A549 (cell line): Measurements from ENCODE around the gene HSD17B7. TPM values are rescaled to one million over a fixed set of nuclear protein-coding genes. Genes with fewer than 3 reads are reported as not detected.

Experiments used
- ATAC-seq, 2 experiments: fragments of 200-7000 bp in 1 of 2; fragments of >200 bp in 1 of 2; cut with Nextera tagmentation in 1 of 2; cut with Tn5 transposase in 1 of 2; 3 replicates each; pipeline versions ENCODE4 v1.8.0 to v1.9.1; 2018 to 2020; ENCODE audit warnings: mild to moderate bottlenecking in 1 of 2, moderate library complexity in 1 of 2
- CTCF ChIA-PET: fragments of 300-600 bp; sonication (Branson Sonifier 250); formaldehyde crosslinking; extraction: SDS; loops from one replicate; lab custom pipeline; 2021; ENCODE audit warnings: antibody characterized with exemption, inconsistent platforms; lab: Yijun Ruan, JAX
- POLR2A ChIA-PET: fragments of 350-600 bp; formaldehyde crosslinking; extraction: SDS; loops from one replicate; lab custom pipeline; 2021; ENCODE audit warnings: antibody characterized with exemption, inconsistent platforms; lab: Yijun Ruan, JAX
- DNase-seq, 2 experiments: peaks; one replicate each; pipeline versions ENCODE4 v3.0.0 to v3.0.0-alpha.2; 2011 to 2016; ENCODE audit warnings: low read depth in 1 of 2, low spot score in 1 of 2
- FAIRE-seq: peaks from 2 replicates; lab custom pipeline; 2011; peaks lifted over from hg19 to GRCh38; lab: Jason Lieb, UNC
- H3K27ac ChIP-seq, 2 experiments: fragments of >200 bp; sonication (Bioruptor Twin); formaldehyde crosslinking; 3 replicates each; pipeline ENCODE4 v1.5.1; 2016 to 2017
- H3K4me1 ChIP-seq: fragments of >200 bp; sonication (Bioruptor Twin); formaldehyde crosslinking; 3 replicates; pipeline ENCODE4 v1.6.1; 2016
- H3K4me2 ChIP-seq: fragments of >200 bp; sonication (Bioruptor Twin); formaldehyde crosslinking; 3 replicates; pipeline ENCODE4 v1.6.1; 2016
- H3K4me3 ChIP-seq: fragments of >200 bp; sonication (Bioruptor Twin); formaldehyde crosslinking; 3 replicates; pipeline ENCODE4 v1.5.1; 2016
- H3K9me3 ChIP-seq: fragments of >200 bp; sonication (Bioruptor Twin); formaldehyde crosslinking; 3 replicates; pipeline ENCODE4 v1.6.1; 2016
- CBX8 ChIP-seq: fragments of 200-600 bp; sonication (generic); IDR thresholded peaks from 2 replicates; pipeline ENCODE4 v1.6.1; 2016
- CEBPB ChIP-seq, 2 experiments: fragments of >200 bp in 1 of 2; sonication (Bioruptor Twin) in 1 of 2; formaldehyde crosslinking in 1 of 2; IDR thresholded peaks; 2 replicates each; pipeline ENCODE4 v1.6.1; 2012 to 2016
- CHD2 ChIP-seq: fragments of 150-350 bp; IDR thresholded peaks from 2 replicates; pipeline ENCODE4 v1.6.1; 2014; ENCODE audit warnings: low read length; ENCODE audit not compliant: partially characterized antibody
- EHF ChIP-seq: fragments of 250-450 bp; sonication (Bioruptor Pico); IDR thresholded peaks from 2 replicates; pipeline ENCODE4 v1.5.0; 2020; ENCODE audit warnings: mild to moderate bottlenecking
- EP300 ChIP-seq, 2 experiments: fragments of >200 bp; sonication (Bioruptor Twin); formaldehyde crosslinking; IDR thresholded peaks; 2 replicates in 1 of 2; 3 replicates in 1 of 2; pipeline ENCODE4 v1.6.1; 2016 to 2017
- ESRRA ChIP-seq: fragments of 150-350 bp; IDR thresholded peaks from 2 replicates; pipeline ENCODE4 v1.6.1; 2014; ENCODE audit warnings: mild to moderate bottlenecking, low read length, borderline replicate concordance
- FOSL2 ChIP-seq, 2 experiments: fragments of 450-650 bp in 1 of 2; fragments of >200 bp in 1 of 2; sonication (Bioruptor Twin) in 1 of 2; formaldehyde crosslinking; IDR thresholded peaks; 2 replicates each; pipeline versions ENCODE4 v1.5.0 to v1.6.1; 2016 to 2020; ENCODE audit warnings: mild to moderate bottlenecking in 1 of 2, moderate library complexity in 1 of 2
- FOXS1 ChIP-seq: fragments of 250-450 bp; sonication (Bioruptor Pico); IDR thresholded peaks from 2 replicates; pipeline ENCODE4 v1.5.0; 2020; ENCODE audit warnings: mild to moderate bottlenecking, moderate library complexity
- HEYL ChIP-seq: fragments of 250-450 bp; sonication (Bioruptor Pico); IDR thresholded peaks from 2 replicates; pipeline ENCODE4 v1.8.0; 2021; ENCODE audit warnings: mild to moderate bottlenecking, moderate library complexity
- HOXA7 ChIP-seq: fragments of 250-450 bp; sonication (Bioruptor Pico); IDR thresholded peaks from 2 replicates; pipeline ENCODE4 v1.5.0; 2020; ENCODE audit warnings: mild to moderate bottlenecking, moderate library complexity
- JUN ChIP-seq, 2 experiments: fragments of >200 bp; sonication (Bioruptor Twin); formaldehyde crosslinking; IDR thresholded peaks; 2 replicates in 1 of 2; 3 replicates in 1 of 2; pipeline ENCODE4 v1.6.1; 2016 to 2017
- MAFK ChIP-seq: fragments of 450-650 bp; IDR thresholded peaks from 2 replicates; pipeline ENCODE4 v1.6.1; 2014; ENCODE audit not compliant: partially characterized antibody
- MAZ ChIP-seq: fragments of 150-350 bp; IDR thresholded peaks from 2 replicates; pipeline ENCODE4 v1.6.1; 2014; ENCODE audit warnings: antibody characterized with exemption, low read depth, low read length, borderline replicate concordance
- MYC ChIP-seq: IDR thresholded peaks from 2 replicates; pipeline ENCODE4 v1.6.1; 2012; ENCODE audit warnings: mild to moderate bottlenecking, inconsistent platforms, low read length, improper control_type of control experiment, borderline replicate concordance
- NR3C1 ChIP-seq: fragments of >200 bp; sonication (Bioruptor Twin); formaldehyde crosslinking; IDR thresholded peaks from 3 replicates; pipeline ENCODE4 v1.6.1; 2017
- POLR2A ChIP-seq: IDR thresholded peaks from 2 replicates; pipeline ENCODE4 v1.6.1; 2012; ENCODE audit warnings: mild to moderate bottlenecking, low read length
- POLR2AphosphoS2 ChIP-seq: conservative IDR thresholded peaks from 2 replicates; pipeline ENCODE4 v1.6.1; 2012; ENCODE audit warnings: low read length, improper control_type of control experiment, inconsistent platforms
- RAD21 ChIP-seq, 2 experiments: fragments of >200 bp in 1 of 2; sonication (Bioruptor Twin) in 1 of 2; formaldehyde crosslinking in 1 of 2; IDR thresholded peaks in 1 of 2; conservative IDR thresholded peaks in 1 of 2; 2 replicates in 1 of 2; 3 replicates in 1 of 2; pipeline ENCODE4 v1.6.1; 2012 to 2018; ENCODE audit warnings: inconsistent platforms in 1 of 2
- RARB ChIP-seq: fragments of 250-450 bp; sonication (Bioruptor Pico); IDR thresholded peaks from 2 replicates; pipeline ENCODE4 v1.8.0; 2021; ENCODE audit warnings: mild to moderate bottlenecking, moderate library complexity
- SMC3 ChIP-seq: fragments of >200 bp; sonication (Bioruptor Twin); formaldehyde crosslinking; IDR thresholded peaks from 3 replicates; pipeline ENCODE4 v1.6.1; 2018; ENCODE audit warnings: inconsistent platforms
- TP53 ChIP-seq: fragments of 250-450 bp; sonication (Bioruptor Pico); IDR thresholded peaks from 2 replicates; pipeline ENCODE4 v1.5.0; 2021; ENCODE audit warnings: mild to moderate bottlenecking, moderate library complexity
- ZNF302 ChIP-seq: fragments of 250-450 bp; sonication (Bioruptor Pico); IDR thresholded peaks from 2 replicates; pipeline ENCODE4 v1.9.0; 2021; ENCODE audit warnings: inconsistent platforms, mild to moderate bottlenecking, moderate library complexity
- ZSCAN20 ChIP-seq: fragments of 250-450 bp; sonication (Bioruptor Pico); IDR thresholded peaks from 2 replicates; pipeline ENCODE4 v1.8.0; 2022; ENCODE audit warnings: mild to moderate bottlenecking, moderate library complexity
- WGBS: methylation state at CpG from one replicate; pipeline ENCODE4 v1.1.6; 2017; ENCODE audit errors: missing lambda C conversion rate; 5-methylcytosine and 5-hydroxymethylcytosine counted together
- polyA plus RNA-seq, 4 experiments: library from polyadenylated mRNA; depleted of rRNA in 3 of 4; stranded (reverse); fragments of >200 nt; fragmentation: RNase III in 1 of 4; extraction: RNeasy Plus Mini Kit Qiagen cat#74134 plus additional on column Dnase treatment in 1 of 4; gene quantifications; 2 replicates in 3 of 4; 3 replicates in 1 of 4; pipeline ENCODE4 v1.2.3, GENCODE V29; 2011 to 2017
- TF ChIP-seq, protein P1 (sequence below): fragments of 150-350 bp; IDR thresholded peaks from 2 replicates; pipeline ENCODE4 v1.6.1; 2014; ENCODE audit warnings: low read depth, mild to moderate bottlenecking, low read length
- TF ChIP-seq, protein P2 (sequence below): fragments of >200 bp; sonication (Bioruptor Twin); formaldehyde crosslinking; IDR thresholded peaks from 3 replicates; pipeline ENCODE4 v1.6.1; 2016
- TF ChIP-seq, protein P3 (sequence below): fragments of 250-450 bp; sonication (Bioruptor Pico); IDR thresholded peaks from 2 replicates; pipeline ENCODE4 v1.5.0; 2020; ENCODE audit warnings: low read depth, mild to moderate bottlenecking, moderate library complexity

The HSD17B7 gene
- polyA plus RNA-seq, 2 of the 4 experiments (the other 2 are of a cell fraction): 14.0 to 22.1 TPM

DNA sequence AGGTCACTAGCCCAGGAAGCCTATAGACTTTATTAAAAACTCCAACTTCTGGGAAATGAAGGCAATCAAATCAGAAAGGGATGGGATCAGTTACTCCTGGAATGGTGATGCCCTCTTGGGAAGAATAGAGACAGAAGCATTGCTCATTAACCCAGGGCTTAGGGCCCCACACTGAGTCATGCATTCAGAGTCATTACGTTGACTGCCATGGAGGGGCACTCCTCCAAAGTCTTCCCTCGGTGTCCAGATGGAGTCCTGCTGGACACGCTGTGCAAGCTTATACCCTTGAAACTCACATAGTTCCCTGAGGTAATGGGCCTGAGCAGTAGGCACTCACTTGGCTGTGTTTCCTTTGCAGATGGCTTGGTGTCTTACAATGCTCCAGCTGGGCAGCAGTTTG is 35.2 kb upstream of the HSD17B7 start:
- POLR2A ChIA-PET: no interaction called here
- H3K4me1 ChIP-seq: no peaks in the 10 kb centered on the region
- no peak overlapping the region for H3K27ac ChIP-seq
- DNase-seq: peak in 1 of 2 experiments; percentile 6
- FAIRE-seq: no peak
- 24% methylated on average over 3 of the region's 3 CpGs for WGBS
- no peak for ATAC-seq
- no peaks in the 10 kb centered on the region for H3K9me3 ChIP-seq
- no peak overlapping the region for H3K4me3 ChIP-seq
- CTCF ChIA-PET: interaction anchor here (1.2 kb wide), 1 partner anchor 21 kb away, joined by 4 read pairs; no protein-coding TSS in a partner anchor
- no peak for TF ChIP-seq EHF (CRISPR knock-in tag)
- TF ChIP-seq CHD2: no peak
- TF ChIP-seq ESRRA: no peak
- TF ChIP-seq TP53 (CRISPR knock-in tag): no peak
- no peak for TF ChIP-seq JUN (IDR thresholded peaks at IDR 0.05)
- H3K4me2 ChIP-seq: no peak overlapping the region

DNA sequence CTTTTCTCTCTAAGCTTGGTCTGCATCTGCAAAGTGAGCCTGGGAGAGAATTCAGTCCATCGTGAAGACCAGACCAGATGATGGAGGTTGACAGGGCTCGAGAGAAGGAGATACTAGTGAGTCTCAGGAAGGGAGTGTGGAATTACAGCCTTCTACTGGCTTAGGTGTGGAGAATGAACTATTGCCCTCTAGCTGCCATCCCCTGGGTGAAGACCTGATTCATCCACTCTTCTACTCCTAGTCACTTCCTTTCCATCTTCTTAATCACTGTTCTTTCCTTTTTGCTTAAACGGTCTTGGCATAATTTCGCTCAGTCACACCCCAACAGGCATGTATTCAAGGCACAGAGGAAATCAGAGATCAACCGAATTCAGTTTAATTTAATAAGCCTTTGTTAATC is 34.0 kb upstream of the HSD17B7 start:
- TF ChIP-seq NR3C1 (no peak), MAZ (no peak), POLR2A (no peak), POLR2AphosphoS2 (no peak), SMC3 (no peak), CBX8 (no peak), MAFK (no peak), EP300 (IDR thresholded peaks at IDR 0.05) (no peak), RAD21 (conservative IDR thresholded peaks at IDR 0.05 in 1 of 2, IDR thresholded peaks at IDR 0.05 in 1 of 2) (no peak), HEYL (CRISPR knock-in tag) (no peak), ZNF302 (no peak), MYC (no peak), HOXA7 (CRISPR knock-in tag) (no peak), FOSL2 (IDR thresholded peaks at IDR 0.05) (no peak), FOSL2 (CRISPR knock-in tag; IDR thresholded peaks at IDR 0.05) (no peak), FOXS1 (no peak)
- TF ChIP-seq, protein P1, sequence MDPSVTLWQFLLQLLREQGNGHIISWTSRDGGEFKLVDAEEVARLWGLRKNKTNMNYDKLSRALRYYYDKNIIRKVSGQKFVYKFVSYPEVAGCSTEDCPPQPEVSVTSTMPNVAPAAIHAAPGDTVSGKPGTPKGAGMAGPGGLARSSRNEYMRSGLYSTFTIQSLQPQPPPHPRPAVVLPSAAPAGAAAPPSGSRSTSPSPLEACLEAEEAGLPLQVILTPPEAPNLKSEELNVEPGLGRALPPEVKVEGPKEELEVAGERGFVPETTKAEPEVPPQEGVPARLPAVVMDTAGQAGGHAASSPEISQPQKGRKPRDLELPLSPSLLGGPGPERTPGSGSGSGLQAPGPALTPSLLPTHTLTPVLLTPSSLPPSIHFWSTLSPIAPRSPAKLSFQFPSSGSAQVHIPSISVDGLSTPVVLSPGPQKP: no peak
- WGBS: 48% methylated on average over 5 of the region's 5 CpGs
- no peak overlapping the region for H3K4me2 ChIP-seq
- no peak overlapping the region for H3K4me3 ChIP-seq
- ChIA-PET POLR2A (no interaction called here), CTCF (no interaction called here)
- no peak overlapping the region for H3K27ac ChIP-seq
- no peaks in the 10 kb centered on the region for H3K4me1 ChIP-seq
- ATAC-seq (peak in 1 of 2 experiments; percentile 40; a peak in 1 of 6 replicates), FAIRE-seq (no peak), DNase-seq (peak in 1 of 2 experiments; percentile 5)
- no peaks in the 10 kb centered on the region for H3K9me3 ChIP-seq

GRCh38 chr1:162757476-162757875 is 33.0 kb upstream of the HSD17B7 start:
- no peak overlapping the region for H3K4me2 ChIP-seq
- no peaks in the 10 kb centered on the region for H3K9me3 ChIP-seq
- 29% methylated on average over 1 of the region's 1 CpG for WGBS
- H3K27ac ChIP-seq: no peak overlapping the region
- no peaks in the 10 kb centered on the region for H3K4me1 ChIP-seq
- no peak overlapping the region for H3K4me3 ChIP-seq
- ChIA-PET POLR2A (no interaction called here), CTCF (no interaction called here)
- FAIRE-seq: no peak
- DNase-seq: no peak
- TF ChIP-seq, protein P2, sequence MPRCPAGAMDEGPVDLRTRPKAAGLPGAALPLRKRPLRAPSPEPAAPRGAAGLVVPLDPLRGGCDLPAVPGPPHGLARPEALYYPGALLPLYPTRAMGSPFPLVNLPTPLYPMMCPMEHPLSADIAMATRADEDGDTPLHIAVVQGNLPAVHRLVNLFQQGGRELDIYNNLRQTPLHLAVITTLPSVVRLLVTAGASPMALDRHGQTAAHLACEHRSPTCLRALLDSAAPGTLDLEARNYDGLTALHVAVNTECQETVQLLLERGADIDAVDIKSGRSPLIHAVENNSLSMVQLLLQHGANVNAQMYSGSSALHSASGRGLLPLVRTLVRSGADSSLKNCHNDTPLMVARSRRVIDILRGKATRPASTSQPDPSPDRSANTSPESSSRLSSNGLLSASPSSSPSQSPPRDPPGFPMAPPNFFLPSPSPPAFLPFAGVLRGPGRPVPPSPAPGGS: no peak
- TF ChIP-seq MAZ (no peak), CEBPB (IDR thresholded peaks at IDR 0.05) (no peak), RARB (CRISPR knock-in tag) (no peak), ZSCAN20 (no peak), RAD21 (conservative IDR thresholded peaks at IDR 0.05 in 1 of 2, IDR thresholded peaks at IDR 0.05 in 1 of 2) (no peak)
- TF ChIP-seq, protein P3, sequence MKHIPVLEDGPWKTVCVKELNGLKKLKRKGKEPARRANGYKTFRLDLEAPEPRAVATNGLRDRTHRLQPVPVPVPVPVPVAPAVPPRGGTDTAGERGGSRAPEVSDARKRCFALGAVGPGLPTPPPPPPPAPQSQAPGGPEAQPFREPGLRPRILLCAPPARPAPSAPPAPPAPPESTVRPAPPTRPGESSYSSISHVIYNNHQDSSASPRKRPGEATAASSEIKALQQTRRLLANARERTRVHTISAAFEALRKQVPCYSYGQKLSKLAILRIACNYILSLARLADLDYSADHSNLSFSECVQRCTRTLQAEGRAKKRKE: no peak
- no peak for ATAC-seq
